GM12878 (cell line): ENCODE results near the gene HS3ST5.

Experiments used
- MEF2A ChIP-seq: IDR thresholded peaks from 2 replicates; pipeline ENCODE4 v1.6.1; 2011; ENCODE audit warnings: low read depth, mild to moderate bottlenecking, low read length, moderate library complexity; ENCODE audit not compliant: insufficient read depth
- POLR2AphosphoS5 ChIP-seq: IDR thresholded peaks from 2 replicates; pipeline ENCODE4 v1.6.1; 2011; ENCODE audit warnings: mild to moderate bottlenecking, low read length, inconsistent platforms

DNA sequence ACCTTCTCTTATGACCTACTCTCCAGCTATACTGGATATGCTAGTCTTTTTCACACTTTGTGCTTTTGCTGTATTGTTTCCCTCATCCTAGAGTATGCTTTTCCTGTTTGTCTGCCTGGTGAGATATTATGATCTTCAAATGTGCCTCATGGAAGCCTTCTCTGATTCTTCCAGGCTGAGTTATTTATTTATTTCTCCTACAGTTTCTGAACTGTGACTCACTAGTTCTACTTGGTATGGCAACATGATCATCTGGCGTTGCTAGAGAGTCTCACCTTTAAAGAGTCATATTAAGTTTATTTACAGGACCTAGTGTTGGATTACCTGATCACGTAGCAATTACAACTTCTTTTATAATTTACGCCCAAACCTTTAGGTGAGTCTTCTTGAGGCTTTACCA, 290.7 kb downstream of the HS3ST5 start:
- TF ChIP-seq MEF2A (no peak), POLR2AphosphoS5 (no peak)
